Nephron progenitor cell (in vitro differentiated cells): ENCODE measurements around the gene SLC38A8.

Experiments used
- DNase-seq: peaks from one replicate; pipeline ENCODE4 v3.0.0; 2021
- H3K27ac Mint-ChIP-seq: 2 replicates; pipeline ENCODE4 v1.8.0; 2021; ENCODE audit warnings: mild to moderate bottlenecking, moderate library complexity, mixed read lengths
- H3K27me3 Mint-ChIP-seq: 2 replicates; pipeline ENCODE4 v1.8.0; 2021; ENCODE audit warnings: mild to moderate bottlenecking, low read depth, mixed read lengths; ENCODE audit not compliant: poor library complexity
- H3K36me3 Mint-ChIP-seq: 2 replicates; pipeline ENCODE4 v1.8.0; 2021; ENCODE audit warnings: low read depth, mixed read lengths
- H3K4me1 Mint-ChIP-seq: 2 replicates; pipeline ENCODE4 v1.8.0; 2021; ENCODE audit warnings: mixed read lengths
- H3K4me3 Mint-ChIP-seq: 2 replicates; pipeline ENCODE4 v1.8.0; 2021; ENCODE audit warnings: mild to moderate bottlenecking, moderate library complexity, mixed read lengths
- H3K9me3 Mint-ChIP-seq: 2 replicates; pipeline ENCODE4 v1.8.0; 2021; ENCODE audit warnings: mild to moderate bottlenecking, moderate library complexity, mixed read lengths
- CTCF ChIP-seq: fragments of 200-600 bp; sonication (generic); IDR thresholded peaks from 2 replicates; pipeline ENCODE4 v1.5.0; 2021; ENCODE audit warnings: antibody characterized with exemption

The SLC38A8 gene

GRCh38 chr16:84042308-84042878 is at the start of gene SLC38A8:
TSS of gene SLC38A8 (minus strand) at chr16:84042795. CDS start at chr16:84042157, 638 bp downstream.
- Mint-ChIP-seq H3K36me3 (no peaks in the 10 kb centered on the region), H3K27me3 (peaks cover 32% of the 10 kb centered on the region), H3K4me3 (peak within 1 kb of the TSS; percentile 52), H3K4me1 (peaks cover 61% of the 10 kb centered on the region), H3K9me3 (no peaks in the 10 kb centered on the region), H3K27ac (no peak within 1 kb of the TSS)
- no peak for DNase-seq
- TF ChIP-seq CTCF, result no peak

GRCh38 chr16:84091460-84091859 is 48.9 kb upstream of the SLC38A8 start:
- no peak overlapping the region for H3K4me3 Mint-ChIP-seq
- no peaks in the 10 kb centered on the region for H3K4me1 Mint-ChIP-seq
- no peak for DNase-seq
- no peaks in the 10 kb centered on the region for H3K9me3 Mint-ChIP-seq
- H3K27me3 Mint-ChIP-seq, result no peaks in the 10 kb centered on the region
- peak overlapping the region; percentile 17 for H3K27ac Mint-ChIP-seq
- TF ChIP-seq CTCF, result no peak
- H3K36me3 Mint-ChIP-seq, result peaks cover 58% of the 10 kb centered on the region

- H3K36me3 Mint-ChIP-seq, result peaks cover 59% of the 10 kb centered on the region
- H3K4me1 Mint-ChIP-seq, result no peaks in the 10 kb centered on the region
- no peak for TF ChIP-seq CTCF
- no peak overlapping the region for H3K4me3 Mint-ChIP-seq
- no peaks in the 10 kb centered on the region for H3K27me3 Mint-ChIP-seq
- no peaks in the 10 kb centered on the region for H3K9me3 Mint-ChIP-seq
- H3K27ac Mint-ChIP-seq, result no peak overlapping the region
- no peak for DNase-seq
These were observed 47.6 kb upstream of the SLC38A8 start for GRCh38 chr16:84090211-84090610.

GRCh38 chr16:84088695-84089395 is 46.2 kb upstream of the SLC38A8 start:
- Mint-ChIP-seq H3K27me3 (no peaks in the 10 kb centered on the region), H3K9me3 (no peaks in the 10 kb centered on the region), H3K4me3 (no peak overlapping the region), H3K36me3 (peaks cover 59% of the 10 kb centered on the region), H3K4me1 (no peaks in the 10 kb centered on the region), H3K27ac (no peak overlapping the region)
- DNase-seq, result no peak
- no peak for TF ChIP-seq CTCF

GRCh38 chr16:84087466-84088151 is 45.0 kb upstream of the SLC38A8 start:
- no peaks in the 10 kb centered on the region for H3K27me3 Mint-ChIP-seq
- TF ChIP-seq CTCF, result no peak
- peaks cover 57% of the 10 kb centered on the region for H3K36me3 Mint-ChIP-seq
- H3K27ac Mint-ChIP-seq, result no peak overlapping the region
- no peak overlapping the region for H3K4me3 Mint-ChIP-seq
- H3K4me1 Mint-ChIP-seq, result peaks cover 7% of the 10 kb centered on the region
- DNase-seq, result no peak
- no peaks in the 10 kb centered on the region for H3K9me3 Mint-ChIP-seq
